Activated T-cell treated with anti-CD3 and anti-CD28 coated beads for 4 hours (primary cell): ENCODE results near the gene DEFB113.
"Not testable (repeated sequence)": the region's sequence is repeated elsewhere in the genome, so short reads cannot be mapped to it uniquely, and the experiment has no call there.

Experiments used
- DNase-seq: peaks from one replicate; pipeline ENCODE4 v3.0.0-alpha.2; 2020

DEFB113 gene, protein sequence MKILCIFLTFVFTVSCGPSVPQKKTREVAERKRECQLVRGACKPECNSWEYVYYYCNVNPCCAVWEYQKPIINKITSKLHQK

DNA sequence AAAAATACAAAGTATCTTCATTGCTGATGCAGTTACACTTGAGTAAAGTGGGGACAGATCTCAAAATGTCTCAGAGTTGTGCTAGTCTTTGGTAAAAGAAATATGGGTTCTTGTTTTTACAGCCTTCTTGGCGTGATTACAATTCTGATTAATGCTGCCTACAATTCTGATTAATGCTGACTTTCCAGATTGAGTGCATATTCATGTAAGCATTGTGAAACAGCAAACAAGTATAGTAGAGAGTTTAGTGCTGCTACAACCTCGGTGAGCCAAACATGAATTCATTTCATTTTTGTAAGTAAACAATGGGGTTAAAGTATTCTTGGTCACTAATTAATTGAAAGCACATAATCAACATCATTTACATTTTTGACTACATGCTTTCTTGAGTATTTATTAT is at the start of gene DEFB113:
Gene DEFB113 (minus strand): TSS at position 21 of the 400 bp plus-strand sequence. CDS start 0 bp downstream, at position 21.
- no peak for DNase-seq

DNA sequence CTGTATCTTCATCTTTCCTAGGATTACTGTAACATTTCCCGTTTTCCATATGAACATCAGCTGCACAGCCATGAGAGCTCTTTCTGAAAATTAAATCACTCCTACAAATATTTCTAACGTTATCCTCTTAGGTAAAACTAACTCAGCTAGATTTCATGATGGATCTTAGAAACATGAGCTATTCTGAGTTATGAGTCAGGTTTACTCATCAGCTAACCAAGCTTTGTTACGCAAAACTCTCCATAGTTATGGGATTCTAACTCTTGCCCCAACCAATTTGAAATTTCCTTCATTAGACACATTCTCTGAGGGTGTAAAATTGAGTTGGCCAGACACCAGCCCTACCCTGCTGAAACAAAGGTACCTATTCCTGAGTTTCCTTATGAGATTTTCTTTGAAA is 38.4 kb upstream of the DEFB113 start:
- DNase-seq, result no peak

DNA sequence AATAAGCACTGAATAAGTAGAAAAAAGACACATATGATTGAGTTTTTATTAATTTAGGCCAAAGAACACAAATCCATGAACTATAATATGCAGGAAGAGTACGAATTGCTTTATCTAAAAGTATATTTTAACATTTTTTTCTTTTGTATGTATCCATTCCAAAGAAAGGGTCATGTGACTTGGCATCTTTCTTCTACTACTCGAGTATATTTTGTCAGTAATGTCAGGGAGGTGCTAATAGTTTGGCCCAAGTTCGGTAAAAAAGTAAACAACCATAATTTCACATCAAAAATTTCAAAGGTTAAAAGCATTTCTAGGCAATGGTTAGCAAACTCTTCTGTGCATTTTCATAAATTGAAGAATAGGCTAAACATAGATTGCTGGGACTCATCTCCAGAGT is 33.7 kb upstream of the DEFB113 start:
- DNase-seq, result no peak

DNA sequence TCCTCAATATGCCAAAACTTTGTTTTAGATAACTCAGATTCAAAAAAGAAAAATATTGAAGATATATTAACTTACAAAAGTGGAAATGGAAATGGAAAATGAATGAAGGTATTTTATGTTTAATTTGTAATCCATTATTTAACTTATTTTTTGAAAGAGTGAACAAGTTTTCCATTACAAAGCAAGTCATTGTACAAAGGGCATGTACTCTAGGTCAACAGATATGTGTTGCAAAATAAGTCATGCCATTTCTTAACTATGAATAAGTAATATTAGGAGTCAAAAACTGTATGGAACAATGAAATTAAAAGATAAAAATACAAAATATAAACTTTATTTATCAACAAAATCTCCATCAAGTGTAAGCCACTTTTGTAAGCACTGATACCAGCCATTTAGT is 25.9 kb upstream of the DEFB113 start:
- no peak for DNase-seq

DNA sequence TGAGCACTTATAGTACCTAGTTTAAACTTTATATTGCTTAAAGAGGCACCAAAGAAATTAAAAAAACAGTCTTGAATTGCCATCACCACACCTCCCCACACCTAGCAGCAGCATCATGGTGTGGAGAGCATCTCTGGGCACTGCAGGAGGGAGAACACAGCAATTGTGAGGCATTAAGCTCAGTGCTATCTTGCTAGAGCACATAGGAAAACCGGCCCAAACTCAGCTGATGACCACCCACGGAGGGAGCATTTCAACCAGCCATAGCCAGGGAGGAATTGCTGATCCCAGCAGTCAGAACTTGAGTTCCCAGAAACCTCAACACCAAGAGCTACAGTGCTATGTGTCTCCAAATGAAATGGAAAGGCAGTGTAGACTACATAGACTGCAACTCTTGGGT is 19.5 kb upstream of the DEFB113 start:
- no peak for DNase-seq

DNA sequence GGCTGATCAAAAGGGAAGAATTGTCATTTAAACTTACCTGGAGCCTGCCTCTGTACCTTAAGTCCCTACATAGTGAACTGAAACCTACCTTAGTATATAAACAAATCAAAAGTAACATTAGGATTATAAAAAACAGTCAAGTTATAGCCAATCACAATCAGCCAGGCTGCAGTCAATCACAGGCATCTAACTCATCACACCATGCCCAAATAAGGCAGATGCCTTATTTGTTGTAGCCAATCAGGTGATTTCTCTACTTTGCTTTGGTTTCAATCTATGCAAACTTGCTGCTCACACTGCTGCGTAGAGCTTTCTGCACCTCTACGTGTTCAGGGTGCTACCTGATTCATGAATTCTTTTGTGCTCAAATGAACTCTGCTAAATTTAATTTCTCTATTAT is 18.3 kb upstream of the DEFB113 start:
- DNase-seq, result no peak

DNA sequence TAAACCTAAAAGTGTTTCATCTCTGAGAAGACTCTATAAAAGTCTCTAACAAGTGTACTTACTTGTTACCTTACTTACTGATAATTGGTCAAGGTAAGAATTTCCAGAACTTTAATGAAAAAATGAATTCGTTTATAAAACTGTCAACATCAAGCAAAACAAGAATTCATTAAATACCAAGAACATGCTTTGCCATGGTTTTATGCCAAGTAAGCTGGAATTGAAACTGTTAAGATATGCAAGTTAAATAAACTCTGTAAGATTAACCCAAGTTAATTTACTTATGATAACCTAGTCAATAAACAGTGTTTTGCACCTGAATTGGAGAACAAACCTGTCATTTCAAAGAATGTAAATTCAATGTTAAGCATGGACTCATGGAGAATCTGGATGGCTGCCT is 17.1 kb upstream of the DEFB113 start:
- DNase-seq, result no peak

DNA sequence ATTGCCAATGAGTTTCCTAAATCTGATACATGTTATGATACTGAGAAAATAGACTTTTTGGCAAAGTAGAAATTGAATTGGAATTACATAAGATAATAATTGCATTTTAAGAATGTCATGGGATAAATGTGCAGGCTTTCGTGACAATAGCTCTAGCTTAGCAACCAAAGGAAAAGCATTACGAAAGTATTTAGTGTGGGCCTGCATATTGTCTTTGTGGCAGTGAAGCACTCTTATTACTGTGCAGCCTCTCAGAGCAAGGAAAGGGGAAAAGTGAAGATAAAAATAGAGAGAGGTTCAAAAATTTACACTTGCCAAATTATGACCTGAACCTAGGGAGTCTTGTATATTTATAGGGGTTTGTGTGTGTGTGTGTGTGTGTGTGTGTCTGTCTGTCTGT is 12.6 kb upstream of the DEFB113 start:
- no peak for DNase-seq

DNA sequence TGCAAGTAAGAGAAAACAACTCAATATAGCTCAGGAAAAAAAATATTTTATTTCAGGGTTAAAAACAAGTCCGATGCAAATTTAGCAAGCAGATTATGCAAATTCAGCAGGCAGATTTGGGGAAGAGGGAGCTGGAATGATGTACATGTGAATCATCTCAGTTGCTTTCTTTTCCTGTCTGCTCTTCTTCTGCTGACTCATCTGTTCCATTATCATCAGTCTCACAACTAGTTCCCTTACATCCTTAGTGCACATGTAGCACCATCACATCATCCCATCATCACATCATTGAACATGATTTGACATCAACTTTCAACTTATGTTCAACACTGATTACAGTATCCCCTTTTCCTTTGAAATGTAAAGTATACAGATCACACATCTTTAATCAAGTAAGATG is 11.5 kb upstream of the DEFB113 start:
- no peak for DNase-seq

DNA sequence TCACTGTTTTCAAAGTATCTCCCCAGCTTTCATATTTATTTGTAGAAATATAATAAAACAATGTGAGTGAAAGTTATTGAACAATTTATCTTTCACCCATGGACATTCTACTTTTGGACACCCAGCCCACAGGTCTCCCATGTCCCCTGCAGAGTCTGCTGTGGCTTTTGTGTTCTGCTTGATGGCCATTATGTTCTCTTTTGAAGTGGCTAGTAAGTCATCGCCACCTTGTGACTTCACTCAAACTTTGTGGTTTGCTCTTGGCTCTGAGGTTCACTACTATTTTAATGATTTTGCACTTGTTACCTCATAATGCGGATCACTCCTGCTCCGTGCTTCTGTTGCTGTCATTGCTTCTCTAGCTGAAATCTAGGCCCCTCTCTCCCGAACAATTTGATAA is 10.2 kb upstream of the DEFB113 start:
- DNase-seq, result no peak

DNA sequence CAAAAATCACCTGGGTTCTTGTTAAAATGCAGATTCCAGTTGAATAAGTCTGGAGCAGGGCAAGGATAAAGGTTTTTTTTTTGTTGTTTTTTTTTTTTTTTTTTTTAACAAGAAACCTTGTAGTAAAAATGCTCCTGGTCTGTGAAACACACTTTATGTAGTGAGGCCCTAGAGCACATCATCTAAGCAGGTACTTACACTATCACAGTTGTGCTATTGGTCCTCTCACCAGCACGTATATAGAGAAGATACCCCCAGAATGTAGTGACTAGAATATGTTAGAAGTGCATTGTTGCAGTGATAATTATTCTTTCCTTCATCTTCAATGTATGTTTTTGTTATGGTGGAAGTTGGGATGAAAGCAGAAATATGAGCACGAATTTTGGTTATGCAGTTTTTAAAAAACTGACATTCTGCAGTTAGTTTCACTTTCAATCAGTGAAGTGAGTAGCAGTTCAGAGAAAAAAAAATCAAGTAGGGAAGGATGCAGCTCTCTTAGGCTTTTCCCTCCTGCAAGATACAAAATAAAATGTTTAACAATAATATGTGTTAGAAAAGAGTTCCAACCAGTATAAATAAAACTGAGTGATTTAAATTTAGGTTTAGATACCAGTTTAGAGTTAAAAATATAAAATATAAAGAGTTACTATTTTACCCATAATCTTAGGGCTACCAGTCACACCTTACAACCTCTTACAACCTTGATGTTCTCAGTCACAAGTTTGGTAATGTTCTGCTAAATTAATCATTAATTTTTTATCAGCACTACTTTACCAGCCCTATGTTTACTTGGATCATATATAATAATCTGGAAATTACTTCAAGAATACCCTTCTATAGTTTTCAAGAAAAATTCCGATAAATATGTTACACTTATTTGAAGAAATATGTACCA is 9.2 kb upstream of the DEFB113 start:
- no peak for DNase-seq

DNA sequence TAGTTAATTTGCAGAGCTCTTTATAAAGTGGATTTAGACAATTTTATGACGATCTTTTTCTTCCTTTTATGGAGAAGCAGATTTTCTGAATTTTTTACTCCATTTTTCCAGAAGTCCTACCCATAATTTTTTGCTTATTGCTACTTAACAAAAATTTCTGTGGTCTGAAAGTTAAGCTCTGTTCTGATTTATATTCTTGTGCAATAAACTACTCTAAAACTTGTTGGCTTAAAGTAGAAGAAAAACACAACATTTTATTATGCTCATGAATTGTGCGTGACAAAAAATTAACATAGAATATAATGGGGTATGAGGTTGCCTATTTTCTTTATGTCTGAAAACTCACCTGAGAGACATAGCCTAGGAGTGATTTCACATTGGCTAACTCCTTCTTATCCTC is 2.6 kb downstream of the DEFB113 start:
- no peak for DNase-seq

DNA sequence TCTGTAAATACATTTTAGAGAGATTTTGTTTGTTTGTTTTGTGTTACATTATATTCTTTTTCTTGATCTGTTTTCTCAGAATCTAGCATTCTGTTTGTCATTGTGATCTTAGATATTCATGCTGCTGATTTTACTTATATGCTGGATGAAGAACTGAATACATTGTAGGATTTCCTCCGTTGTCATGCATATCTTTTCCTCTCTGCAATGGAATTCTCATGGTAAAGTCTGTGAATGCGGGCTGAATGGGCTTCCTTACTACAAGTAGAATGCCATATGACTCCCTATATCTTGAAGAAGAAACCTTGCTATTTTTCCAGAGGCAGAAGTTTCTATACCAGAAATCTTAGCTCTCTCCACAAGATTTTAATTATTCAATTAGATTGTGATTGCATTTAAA is 3.1 kb downstream of the DEFB113 start:
- no peak for DNase-seq

DNA sequence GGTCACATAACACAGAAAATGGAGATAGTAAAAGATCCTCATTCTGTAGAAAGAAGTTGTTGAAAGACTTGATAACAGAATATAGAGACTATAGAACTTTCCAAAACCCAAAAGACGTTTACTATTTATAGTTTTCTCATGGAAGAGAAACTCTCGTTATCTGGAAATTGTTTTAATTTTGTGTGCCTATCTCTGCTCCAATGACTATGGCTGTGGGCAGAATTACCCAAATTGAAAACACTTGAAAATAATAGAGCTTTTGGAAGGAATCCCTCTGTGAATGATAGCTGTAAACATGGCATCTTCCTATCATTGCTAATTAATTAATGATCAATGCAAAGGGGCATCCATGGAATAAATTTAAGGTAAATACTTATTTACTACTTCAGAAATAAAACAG is 5.4 kb downstream of the DEFB113 start, which contains the start of gene DEFB114:
Gene DEFB114 (minus strand): TSS at position 101 of the 400 bp plus-strand sequence. CDS start 59 bp downstream, at position 42.
- DNase-seq, result no peak

DNA sequence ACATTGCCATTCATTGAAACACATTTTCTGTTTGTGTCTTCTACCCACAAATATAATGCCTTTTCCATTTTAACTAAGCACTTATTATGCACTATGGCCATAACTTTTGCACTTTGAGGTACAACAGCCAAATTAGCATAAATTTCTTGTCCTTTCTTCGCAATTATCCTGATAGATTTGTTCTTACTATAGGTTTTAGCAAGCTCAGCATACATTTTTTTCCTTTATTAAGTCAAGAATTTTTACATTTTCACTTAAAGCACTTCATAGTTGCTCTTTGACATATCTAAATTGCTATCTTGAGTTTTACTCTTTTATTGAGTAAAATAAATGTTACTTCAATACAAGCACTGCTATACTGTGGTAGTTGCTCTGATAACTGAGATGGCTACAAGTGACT is 11.2 kb downstream of the DEFB113 start:
- no peak for DNase-seq

DNA sequence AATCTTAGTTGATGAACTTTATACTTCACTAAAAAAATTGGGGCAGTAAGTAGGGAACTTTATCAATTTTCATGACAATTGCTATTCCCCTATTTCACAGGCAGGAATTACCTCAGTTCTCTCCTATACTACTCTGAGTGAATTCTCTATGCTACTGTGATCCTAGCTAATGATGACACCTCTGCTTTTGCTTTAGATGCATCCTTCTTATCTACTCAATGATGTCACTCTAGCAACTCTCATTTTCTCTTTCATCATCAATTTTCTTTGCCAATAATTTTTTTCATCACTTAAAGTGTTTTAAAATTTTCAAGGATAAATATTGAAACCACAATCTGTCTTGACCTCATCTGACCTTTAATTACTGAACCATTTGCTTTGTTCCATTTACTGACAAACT is 13.6 kb downstream of the DEFB113 start:
- DNase-seq, result no peak

DNA sequence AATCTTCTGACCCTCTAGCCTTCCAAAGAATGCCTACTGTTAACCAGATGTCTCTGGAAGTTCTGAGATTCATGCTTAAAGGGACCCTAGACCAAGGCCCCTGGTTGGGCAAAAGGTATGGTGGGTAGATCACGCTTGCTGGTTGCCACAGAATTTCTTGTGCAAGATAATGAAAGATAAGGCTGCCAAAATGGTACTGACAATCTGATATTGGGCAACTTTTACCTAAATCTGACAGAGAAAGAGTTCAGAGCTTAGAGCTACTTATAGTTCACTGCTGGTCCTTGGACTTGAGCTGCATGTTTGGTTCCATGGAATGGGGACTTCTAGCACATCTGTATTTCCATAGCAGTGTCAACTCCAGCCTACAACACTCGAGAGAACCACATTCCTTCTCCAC is 17.5 kb downstream of the DEFB113 start:
- no peak for DNase-seq

DNA sequence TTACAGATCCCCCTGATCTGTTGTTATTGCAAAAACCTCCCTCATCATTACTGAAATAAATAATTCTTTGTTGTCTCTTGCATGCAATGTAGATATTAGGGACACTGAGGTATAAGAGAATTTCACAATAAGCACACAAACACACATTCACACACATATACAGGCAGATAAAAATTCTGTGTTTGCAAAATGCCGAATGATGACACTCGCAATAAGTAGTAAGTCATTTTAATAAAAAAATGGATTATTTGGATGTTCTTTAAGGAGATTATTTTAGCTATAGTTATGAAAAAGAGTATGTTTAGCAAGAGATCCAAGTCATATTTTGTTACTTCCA is 19.0 kb downstream of the DEFB113 start:
- DNase-seq, result no peak

DNA sequence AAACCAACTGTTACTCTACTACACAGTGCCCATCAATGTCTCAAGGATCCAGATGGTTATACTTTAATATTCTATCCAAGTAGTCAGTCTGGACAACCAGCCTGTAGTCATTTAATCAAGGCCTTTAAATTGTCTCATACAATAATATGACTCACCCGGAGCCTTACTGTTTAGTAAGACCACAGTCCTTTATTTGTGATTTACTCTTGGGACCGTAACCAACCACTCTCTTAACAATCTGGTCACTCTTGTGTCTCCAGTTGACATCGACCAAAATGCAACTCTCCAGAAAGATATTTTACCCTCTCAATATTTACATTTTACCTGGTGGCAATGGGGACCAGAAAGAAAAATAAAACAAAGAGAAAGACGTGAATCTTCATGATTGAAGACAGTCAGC is 20.4 kb downstream of the DEFB113 start:
- DNase-seq, result no peak

DNA sequence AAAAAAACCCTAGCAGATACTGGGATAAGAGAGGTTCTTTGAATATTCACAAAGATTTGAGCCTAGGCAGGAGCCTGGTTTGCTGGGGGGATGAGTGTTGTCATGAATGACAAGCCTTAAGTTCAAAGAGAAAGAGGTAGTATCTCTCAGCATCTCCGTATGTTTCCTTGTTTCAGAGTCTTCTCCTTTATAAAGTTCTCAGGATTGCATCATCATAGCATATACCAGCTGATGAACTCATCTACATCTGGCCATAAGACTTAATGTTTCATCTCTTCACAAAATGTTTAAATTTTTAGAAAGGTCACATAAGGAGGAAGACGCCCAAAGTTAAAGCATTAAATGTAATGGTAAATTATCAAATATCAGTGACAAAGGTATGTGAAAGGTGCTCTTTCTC is 22.6 kb downstream of the DEFB113 start:
- DNase-seq, result no peak

DNA sequence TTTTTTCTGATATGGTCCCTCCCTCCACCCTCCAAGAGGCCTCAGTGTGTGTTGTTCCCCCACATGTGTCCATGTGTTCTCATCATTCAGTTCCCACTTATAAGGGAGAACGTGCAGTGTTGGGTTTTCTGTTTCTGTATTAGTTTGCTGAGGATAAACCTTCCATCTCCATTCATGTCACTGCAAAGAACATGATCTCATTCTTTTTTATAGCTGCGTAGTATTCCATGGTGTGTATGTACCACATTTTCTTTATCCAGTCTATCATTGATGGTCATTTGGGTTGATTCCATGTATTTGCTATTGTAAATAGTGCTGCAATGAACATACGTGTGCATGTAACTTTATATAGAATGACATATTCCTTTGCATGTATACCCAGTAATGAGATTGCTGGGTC is 25.4 kb downstream of the DEFB113 start:
- DNase-seq, result not testable (repeated sequence)

DNA sequence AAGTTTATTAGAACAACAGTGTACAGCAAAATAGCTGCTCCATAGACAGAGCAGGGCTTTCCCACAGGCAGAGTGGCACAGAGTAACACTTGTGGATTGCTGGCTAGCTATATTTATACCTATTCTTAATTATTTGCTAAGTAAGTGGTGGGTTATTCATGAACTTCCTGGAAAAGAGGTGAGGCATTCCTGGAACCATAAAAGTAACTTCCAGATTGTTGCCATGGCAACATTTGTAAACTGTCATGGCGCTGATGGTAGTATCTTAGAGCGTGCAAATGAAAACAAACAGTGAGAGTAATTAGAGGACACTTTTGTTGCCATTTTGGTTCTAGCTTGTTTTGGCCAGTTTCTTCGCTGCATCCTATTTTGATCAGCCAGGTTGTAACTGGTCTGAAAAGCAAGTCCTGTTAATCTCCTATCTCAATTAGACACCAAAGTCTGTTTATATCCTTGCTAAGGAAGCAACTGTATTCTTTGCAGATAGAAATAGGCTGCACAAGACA is 29.4 kb downstream of the DEFB113 start:
- DNase-seq, result no peak

DNA sequence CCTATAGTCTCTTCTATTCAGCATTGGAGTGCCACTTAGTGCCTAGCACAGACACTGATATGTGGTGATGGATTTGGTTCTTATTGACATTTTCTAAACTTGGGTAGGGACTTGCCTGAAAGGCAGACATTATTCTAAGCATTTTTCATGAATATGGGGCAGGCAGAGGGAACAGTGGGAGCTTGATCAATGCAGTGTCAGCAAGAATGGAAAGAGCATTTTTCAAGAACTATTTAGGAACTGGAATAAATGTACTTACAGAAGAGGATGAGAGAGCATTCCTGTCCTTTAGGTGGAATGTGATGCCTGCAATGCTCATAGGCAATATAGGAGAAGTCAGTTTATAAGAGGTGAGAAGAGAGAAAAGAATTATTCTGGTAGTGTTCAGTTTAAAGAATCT is 31.6 kb downstream of the DEFB113 start:
- DNase-seq, result no peak

DNA sequence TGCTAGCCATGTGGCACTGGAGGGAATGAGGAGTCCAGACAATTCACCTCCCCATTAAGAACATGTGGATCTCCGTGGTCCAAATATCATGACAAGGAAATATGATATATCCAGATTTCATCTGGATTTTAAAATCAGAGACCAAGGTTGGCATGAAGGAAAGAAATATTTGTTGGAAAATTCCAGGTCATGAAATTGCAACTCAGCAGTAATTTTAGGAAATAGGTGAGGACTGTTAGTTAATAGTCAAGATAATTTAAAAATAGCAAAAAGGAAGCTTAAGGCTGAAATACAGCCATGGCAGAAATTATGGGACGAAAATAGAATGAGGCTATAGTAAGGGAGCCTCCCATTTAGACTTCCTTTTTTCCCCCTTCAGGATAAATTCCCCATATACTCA is 32.4 kb downstream of the DEFB113 start:
- no peak for DNase-seq

DNA sequence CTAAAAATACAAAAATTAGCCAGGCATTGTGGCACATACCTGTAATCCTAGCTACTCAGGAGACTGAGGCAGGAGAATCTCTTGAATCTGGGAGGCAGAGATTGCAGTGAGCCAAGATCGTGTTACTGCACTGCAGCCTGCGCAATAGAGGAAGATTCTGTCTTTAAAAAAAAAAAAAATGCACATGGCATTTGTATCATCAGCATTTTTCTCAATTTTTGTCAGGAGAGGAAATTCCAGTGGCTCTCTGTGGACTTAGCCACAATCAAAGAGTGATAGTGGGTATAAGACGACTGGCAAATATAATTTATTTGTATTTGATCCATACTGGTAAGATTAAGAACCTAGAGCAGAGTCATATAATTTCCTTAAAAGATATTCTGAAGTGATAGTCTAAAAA is 34.0 kb downstream of the DEFB113 start:
- no peak for DNase-seq
